GM23338 (cell line): ENCODE measurements around the gene NAALADL2. TPM values are rescaled to one million over a fixed set of nuclear protein-coding genes. Genes with fewer than 3 reads are reported as not detected.

Experiments used
- ATAC-seq: fragments of 200-7000 bp; cut with Tn5 transposase; 3 replicates; pipeline ENCODE4 v1.9.1; 2020
- DNase-seq: peaks from one replicate; pipeline ENCODE4 v3.0.0-alpha.2; 2015; ENCODE audit warnings: low spot score
- H2AFZ ChIP-seq: fragments of 200-600 bp; sonication (generic); 2 replicates; pipeline ENCODE4 v1.8.0; 2016; ENCODE audit warnings: antibody characterized with exemption, mild to moderate bottlenecking, moderate library complexity
- H3F3A ChIP-seq: fragments of 200-600 bp; sonication (generic); replicated peaks from 2 replicates; pipeline ENCODE4 v1.8.0; 2017; ENCODE audit warnings: antibody characterized with exemption, mixed run types, low read depth
- H3K27ac ChIP-seq: fragments of 200-600 bp; sonication (generic); 2 replicates; pipeline ENCODE4 v1.6.1; 2016; ENCODE audit warnings: low read depth
- H3K27me3 ChIP-seq: fragments of 200-600 bp; sonication (generic); 2 replicates; pipeline ENCODE4 v1.8.0; 2016; ENCODE audit warnings: mild to moderate bottlenecking, mixed run types, moderate library complexity; ENCODE audit not compliant: insufficient read depth
- H3K36me3 ChIP-seq: fragments of 200-600 bp; sonication (generic); 2 replicates; pipeline ENCODE4 v1.8.0; 2016; ENCODE audit warnings: mild to moderate bottlenecking; ENCODE audit not compliant: insufficient read depth
- H3K4me1 ChIP-seq: fragments of 200-600 bp; sonication (generic); 2 replicates; pipeline ENCODE4 v1.8.0; 2016; ENCODE audit warnings: mild to moderate bottlenecking, moderate library complexity; ENCODE audit not compliant: insufficient read depth
- H3K4me2 ChIP-seq: fragments of 200-600 bp; sonication (generic); 2 replicates; pipeline ENCODE4 v1.7.1; 2017; ENCODE audit warnings: mixed run types
- H3K4me3 ChIP-seq: fragments of 200-600 bp; sonication (generic); 2 replicates; pipeline ENCODE4 v1.6.1; 2016; ENCODE audit warnings: mixed run types
- H3K79me2 ChIP-seq: fragments of 200-600 bp; sonication (generic); replicated peaks from 2 replicates; pipeline ENCODE4 v1.8.0; 2017; ENCODE audit warnings: mild to moderate bottlenecking; ENCODE audit not compliant: insufficient read depth
- H3K9me2 ChIP-seq: fragments of 200-600 bp; sonication (generic); 2 replicates; pipeline ENCODE4 v1.8.0; 2017; ENCODE audit not compliant: insufficient read depth
- H4K20me1 ChIP-seq: fragments of 200-600 bp; sonication (generic); replicated peaks from 2 replicates; pipeline ENCODE4 v1.8.0; 2017; ENCODE audit warnings: mild to moderate bottlenecking; ENCODE audit not compliant: insufficient read depth
- H3K27ac Mint-ChIP-seq: 2 replicates; pipeline ENCODE4 v1.8.0; 2020; ENCODE audit warnings: inconsistent platforms, mild to moderate bottlenecking, moderate library complexity, mixed read lengths
- H3K27me3 Mint-ChIP-seq: 3 replicates; pipeline ENCODE4 v1.8.0; 2022; ENCODE audit warnings: low read depth, mild to moderate bottlenecking, moderate library complexity, mixed read lengths, inconsistent platforms; ENCODE audit not compliant: insufficient read depth, poor library complexity
- H3K36me3 Mint-ChIP-seq: 3 replicates; pipeline ENCODE4 v1.8.0; 2021; ENCODE audit warnings: low read depth, mild to moderate bottlenecking, inconsistent platforms, moderate library complexity, mixed read lengths
- H3K4me1 Mint-ChIP-seq: 3 replicates; pipeline ENCODE4 v1.8.0; 2020; ENCODE audit warnings: mild to moderate bottlenecking, inconsistent platforms, mixed read lengths
- H3K4me3 Mint-ChIP-seq: 3 replicates; pipeline ENCODE4 v1.8.0; 2021; ENCODE audit warnings: moderate library complexity, mild to moderate bottlenecking, inconsistent platforms, mixed read lengths
- H3K9me3 Mint-ChIP-seq: 3 replicates; pipeline ENCODE4 v1.8.0; 2020; ENCODE audit warnings: moderate library complexity, mild to moderate bottlenecking, inconsistent platforms, mixed read lengths
- CREB1 ChIP-seq: fragments of 250-450 bp; sonication (Bioruptor Pico); IDR thresholded peaks from 2 replicates; pipeline ENCODE4 v1.5.0; 2020; ENCODE audit warnings: low read depth, mild to moderate bottlenecking, moderate library complexity
- EZH2 ChIP-seq: fragments of 200-600 bp; sonication (generic); IDR thresholded peaks from one replicate; pipeline ENCODE4 v1.8.0; 2017; ENCODE audit warnings: antibody characterized with exemption, mild to moderate bottlenecking, low read depth; ENCODE audit not compliant: unreplicated experiment
- EZH2phosphoT487 ChIP-seq: fragments of 200-600 bp; sonication (generic); IDR thresholded peaks from one replicate; pipeline ENCODE4 v1.8.1; 2018; ENCODE audit warnings: antibody characterized with exemption; ENCODE audit not compliant: unreplicated experiment
- JUNB ChIP-seq: IDR thresholded peaks from one replicate; pipeline ENCODE4 v1.6.1; 2016; ENCODE audit warnings: antibody characterized with exemption; ENCODE audit not compliant: unreplicated experiment
- NANOG ChIP-seq: IDR thresholded peaks from 2 replicates; pipeline ENCODE4 v1.6.1; 2016; ENCODE audit warnings: antibody characterized with exemption, borderline replicate concordance
- POLR2AphosphoS5 ChIP-seq: IDR thresholded peaks from 2 replicates; pipeline ENCODE4 v1.6.1; 2016; ENCODE audit warnings: antibody characterized with exemption, low read depth
- STAT1 ChIP-seq: IDR thresholded peaks from one replicate; pipeline ENCODE4 v1.6.1; 2016; ENCODE audit warnings: antibody characterized with exemption; ENCODE audit not compliant: unreplicated experiment
- ZNF114 ChIP-seq: fragments of 250-450 bp; sonication (Bioruptor Pico); IDR thresholded peaks from 2 replicates; pipeline ENCODE4 v1.5.0; 2020; ENCODE audit warnings: mild to moderate bottlenecking, moderate library complexity
- ZNF331 ChIP-seq: fragments of 250-450 bp; sonication (Bioruptor Pico); IDR thresholded peaks from 2 replicates; pipeline ENCODE4 v1.5.0; 2020; ENCODE audit warnings: low read depth, mild to moderate bottlenecking, moderate library complexity
- polyA plus RNA-seq: library from polyadenylated mRNA; unstranded; fragments of >200 nt; fragmentation: Nextera tagmentation; extraction: Ambion mirVana; gene quantifications from 2 replicates; pipeline ENCODE4 v1.2.1, GENCODE V29; 2016
- total RNA-seq: library from RNA; depleted of rRNA; stranded (reverse); fragments of >200 nt; shearing (Covaris generic); gene quantifications from 2 replicates; pipeline ENCODE4 v1.2.3, GENCODE V29; 2014
- TF ChIP-seq, protein P1 (sequence below), 2 experiments: fragments of 200-600 bp in 1 of 2; sonication (generic) in 1 of 2; conservative IDR thresholded peaks; 2 replicates each; pipeline versions ENCODE4 v1.5.1 to v1.6.1; 2016 to 2017; ENCODE audit warnings: antibody characterized with exemption in 2 of 2, low read depth in 2 of 2, mild to moderate bottlenecking in 2 of 2, moderate library complexity in 1 of 2
- TF ChIP-seq, protein P2 (sequence below): fragments of 250-450 bp; sonication (Bioruptor Pico); IDR thresholded peaks from 2 replicates; pipeline ENCODE4 v1.5.0; 2020; ENCODE audit warnings: mild to moderate bottlenecking, moderate library complexity
- TF ChIP-seq, protein P3 (sequence below): IDR thresholded peaks from 2 replicates; pipeline ENCODE4 v1.6.1; 2016; ENCODE audit warnings: antibody characterized with exemption
- TF ChIP-seq, protein P4 (sequence below): IDR thresholded peaks from one replicate; pipeline ENCODE4 v1.6.1; 2018; ENCODE audit warnings: antibody characterized with exemption; ENCODE audit not compliant: unreplicated experiment

The NAALADL2 gene
- total and polyA plus RNA-seq, 2 experiments from 2014 or later: 1.6 to 2.6 TPM

DNA sequence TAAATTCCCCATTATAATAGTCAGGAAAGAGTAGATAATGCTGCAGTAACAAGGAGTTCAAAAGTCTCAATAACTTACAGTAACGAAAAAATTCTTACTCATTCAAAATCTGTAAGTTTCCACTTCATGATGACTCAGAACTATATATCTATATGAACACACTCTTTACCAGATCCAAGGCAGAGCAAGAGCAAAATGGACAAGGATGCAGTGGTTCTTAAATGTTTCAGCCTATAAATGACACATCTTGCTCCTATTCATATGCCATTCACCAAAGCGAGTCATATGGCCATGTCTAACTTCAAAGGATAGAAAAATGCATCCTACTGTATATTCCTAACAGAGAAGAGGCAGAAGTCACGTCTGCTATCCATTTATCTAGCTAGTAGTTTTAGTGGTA, 787.7 kb downstream of the NAALADL2 start:
- no peaks in the 10 kb centered on the region for H3K9me3 Mint-ChIP-seq
- ATAC-seq (no peak), DNase-seq (no peak)
- no peaks in the 10 kb centered on the region for H3K36me3 ChIP-seq
- no peaks in the 10 kb centered on the region for H3K79me2 ChIP-seq
- no peak overlapping the region for H3K27ac Mint-ChIP-seq
- H3K4me3 Mint-ChIP-seq: no peak overlapping the region
- H3K27me3 ChIP-seq: no peaks in the 10 kb centered on the region
- no peaks in the 10 kb centered on the region for H3K27me3 Mint-ChIP-seq
- no peak overlapping the region for H3K4me2 ChIP-seq
- H3K27ac ChIP-seq: no peak overlapping the region
- no peaks in the 10 kb centered on the region for H3K4me1 ChIP-seq
- no peak overlapping the region for H3K4me3 ChIP-seq
- no peak for TF ChIP-seq POLR2AphosphoS5
- no peak for TF ChIP-seq ZNF331
- TF ChIP-seq ZNF114: no peak
- TF ChIP-seq, protein P1, sequence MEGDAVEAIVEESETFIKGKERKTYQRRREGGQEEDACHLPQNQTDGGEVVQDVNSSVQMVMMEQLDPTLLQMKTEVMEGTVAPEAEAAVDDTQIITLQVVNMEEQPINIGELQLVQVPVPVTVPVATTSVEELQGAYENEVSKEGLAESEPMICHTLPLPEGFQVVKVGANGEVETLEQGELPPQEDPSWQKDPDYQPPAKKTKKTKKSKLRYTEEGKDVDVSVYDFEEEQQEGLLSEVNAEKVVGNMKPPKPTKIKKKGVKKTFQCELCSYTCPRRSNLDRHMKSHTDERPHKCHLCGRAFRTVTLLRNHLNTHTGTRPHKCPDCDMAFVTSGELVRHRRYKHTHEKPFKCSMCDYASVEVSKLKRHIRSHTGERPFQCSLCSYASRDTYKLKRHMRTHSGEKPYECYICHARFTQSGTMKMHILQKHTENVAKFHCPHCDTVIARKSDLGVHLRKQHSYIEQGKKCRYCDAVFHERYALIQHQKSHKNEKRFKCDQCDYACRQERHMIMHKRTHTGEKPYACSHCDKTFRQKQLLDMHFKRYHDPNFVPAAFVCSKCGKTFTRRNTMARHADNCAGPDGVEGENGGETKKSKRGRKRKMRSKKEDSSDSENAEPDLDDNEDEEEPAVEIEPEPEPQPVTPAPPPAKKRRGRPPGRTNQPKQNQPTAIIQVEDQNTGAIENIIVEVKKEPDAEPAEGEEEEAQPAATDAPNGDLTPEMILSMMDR (conservative IDR thresholded peaks at IDR 0.05; ENCODE audit: low read depth in 2 of 2): no peak
- TF ChIP-seq STAT1: no peak
- TF ChIP-seq EZH2phosphoT487: no peak
- no peak for TF ChIP-seq EZH2
- TF ChIP-seq, protein P2, sequence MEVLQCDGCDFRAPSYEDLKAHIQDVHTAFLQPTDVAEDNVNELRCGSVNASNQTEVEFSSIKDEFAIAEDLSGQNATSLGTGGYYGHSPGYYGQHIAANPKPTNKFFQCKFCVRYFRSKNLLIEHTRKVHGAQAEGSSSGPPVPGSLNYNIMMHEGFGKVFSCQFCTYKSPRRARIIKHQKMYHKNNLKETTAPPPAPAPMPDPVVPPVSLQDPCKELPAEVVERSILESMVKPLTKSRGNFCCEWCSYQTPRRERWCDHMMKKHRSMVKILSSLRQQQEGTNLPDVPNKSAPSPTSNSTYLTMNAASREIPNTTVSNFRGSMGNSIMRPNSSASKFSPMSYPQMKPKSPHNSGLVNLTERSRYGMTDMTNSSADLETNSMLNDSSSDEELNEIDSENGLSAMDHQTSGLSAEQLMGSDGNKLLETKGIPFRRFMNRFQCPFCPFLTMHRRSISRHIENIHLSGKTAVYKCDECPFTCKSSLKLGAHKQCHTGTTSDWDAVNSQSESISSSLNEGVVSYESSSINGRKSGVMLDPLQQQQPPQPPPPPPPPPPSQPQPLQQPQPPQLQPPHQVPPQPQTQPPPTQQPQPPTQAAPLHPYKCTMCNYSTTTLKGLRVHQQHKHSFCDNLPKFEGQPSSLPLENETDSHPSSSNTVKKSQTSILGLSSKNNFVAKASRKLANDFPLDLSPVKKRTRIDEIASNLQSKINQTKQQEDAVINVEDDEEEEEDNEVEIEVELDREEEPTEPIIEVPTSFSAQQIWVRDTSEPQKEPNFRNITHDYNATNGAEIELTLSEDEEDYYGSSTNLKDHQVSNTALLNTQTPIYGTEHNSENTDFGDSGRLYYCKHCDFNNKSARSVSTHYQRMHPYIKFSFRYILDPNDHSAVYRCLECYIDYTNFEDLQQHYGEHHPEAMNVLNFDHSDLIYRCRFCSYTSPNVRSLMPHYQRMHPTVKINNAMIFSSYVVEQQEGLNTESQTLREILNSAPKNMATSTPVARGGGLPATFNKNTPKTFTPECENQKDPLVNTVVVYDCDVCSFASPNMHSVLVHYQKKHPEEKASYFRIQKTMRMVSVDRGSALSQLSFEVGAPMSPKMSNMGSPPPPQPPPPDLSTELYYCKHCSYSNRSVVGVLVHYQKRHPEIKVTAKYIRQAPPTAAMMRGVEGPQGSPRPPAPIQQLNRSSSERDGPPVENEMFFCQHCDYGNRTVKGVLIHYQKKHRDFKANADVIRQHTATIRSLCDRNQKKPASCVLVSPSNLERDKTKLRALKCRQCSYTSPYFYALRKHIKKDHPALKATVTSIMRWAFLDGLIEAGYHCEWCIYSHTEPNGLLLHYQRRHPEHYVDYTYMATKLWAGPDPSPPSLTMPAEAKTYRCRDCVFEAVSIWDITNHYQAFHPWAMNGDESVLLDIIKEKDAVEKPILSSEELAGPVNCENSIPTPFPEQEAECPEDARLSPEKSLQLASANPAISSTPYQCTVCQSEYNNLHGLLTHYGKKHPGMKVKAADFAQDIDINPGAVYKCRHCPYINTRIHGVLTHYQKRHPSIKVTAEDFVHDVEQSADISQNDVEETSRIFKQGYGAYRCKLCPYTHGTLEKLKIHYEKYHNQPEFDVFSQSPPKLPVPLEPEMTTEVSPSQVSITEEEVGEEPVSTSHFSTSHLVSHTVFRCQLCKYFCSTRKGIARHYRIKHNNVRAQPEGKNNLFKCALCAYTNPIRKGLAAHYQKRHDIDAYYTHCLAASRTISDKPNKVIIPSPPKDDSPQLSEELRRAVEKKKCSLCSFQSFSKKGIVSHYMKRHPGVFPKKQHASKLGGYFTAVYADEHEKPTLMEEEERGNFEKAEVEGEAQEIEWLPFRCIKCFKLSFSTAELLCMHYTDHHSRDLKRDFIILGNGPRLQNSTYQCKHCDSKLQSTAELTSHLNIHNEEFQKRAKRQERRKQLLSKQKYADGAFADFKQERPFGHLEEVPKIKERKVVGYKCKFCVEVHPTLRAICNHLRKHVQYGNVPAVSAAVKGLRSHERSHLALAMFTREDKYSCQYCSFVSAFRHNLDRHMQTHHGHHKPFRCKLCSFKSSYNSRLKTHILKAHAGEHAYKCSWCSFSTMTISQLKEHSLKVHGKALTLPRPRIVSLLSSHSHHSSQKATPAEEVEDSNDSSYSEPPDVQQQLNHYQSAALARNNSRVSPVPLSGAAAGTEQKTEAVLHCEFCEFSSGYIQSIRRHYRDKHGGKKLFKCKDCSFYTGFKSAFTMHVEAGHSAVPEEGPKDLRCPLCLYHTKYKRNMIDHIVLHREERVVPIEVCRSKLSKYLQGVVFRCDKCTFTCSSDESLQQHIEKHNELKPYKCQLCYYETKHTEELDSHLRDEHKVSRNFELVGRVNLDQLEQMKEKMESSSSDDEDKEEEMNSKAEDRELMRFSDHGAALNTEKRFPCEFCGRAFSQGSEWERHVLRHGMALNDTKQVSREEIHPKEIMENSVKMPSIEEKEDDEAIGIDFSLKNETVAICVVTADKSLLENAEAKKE (CRISPR knock-in tag): no peak
- TF ChIP-seq NANOG: no peak
- no peak for TF ChIP-seq CREB1
- no peak for TF ChIP-seq JUNB
- TF ChIP-seq, protein P3, sequence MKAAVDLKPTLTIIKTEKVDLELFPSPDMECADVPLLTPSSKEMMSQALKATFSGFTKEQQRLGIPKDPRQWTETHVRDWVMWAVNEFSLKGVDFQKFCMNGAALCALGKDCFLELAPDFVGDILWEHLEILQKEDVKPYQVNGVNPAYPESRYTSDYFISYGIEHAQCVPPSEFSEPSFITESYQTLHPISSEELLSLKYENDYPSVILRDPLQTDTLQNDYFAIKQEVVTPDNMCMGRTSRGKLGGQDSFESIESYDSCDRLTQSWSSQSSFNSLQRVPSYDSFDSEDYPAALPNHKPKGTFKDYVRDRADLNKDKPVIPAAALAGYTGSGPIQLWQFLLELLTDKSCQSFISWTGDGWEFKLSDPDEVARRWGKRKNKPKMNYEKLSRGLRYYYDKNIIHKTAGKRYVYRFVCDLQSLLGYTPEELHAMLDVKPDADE: no peak
- TF ChIP-seq, protein P4, sequence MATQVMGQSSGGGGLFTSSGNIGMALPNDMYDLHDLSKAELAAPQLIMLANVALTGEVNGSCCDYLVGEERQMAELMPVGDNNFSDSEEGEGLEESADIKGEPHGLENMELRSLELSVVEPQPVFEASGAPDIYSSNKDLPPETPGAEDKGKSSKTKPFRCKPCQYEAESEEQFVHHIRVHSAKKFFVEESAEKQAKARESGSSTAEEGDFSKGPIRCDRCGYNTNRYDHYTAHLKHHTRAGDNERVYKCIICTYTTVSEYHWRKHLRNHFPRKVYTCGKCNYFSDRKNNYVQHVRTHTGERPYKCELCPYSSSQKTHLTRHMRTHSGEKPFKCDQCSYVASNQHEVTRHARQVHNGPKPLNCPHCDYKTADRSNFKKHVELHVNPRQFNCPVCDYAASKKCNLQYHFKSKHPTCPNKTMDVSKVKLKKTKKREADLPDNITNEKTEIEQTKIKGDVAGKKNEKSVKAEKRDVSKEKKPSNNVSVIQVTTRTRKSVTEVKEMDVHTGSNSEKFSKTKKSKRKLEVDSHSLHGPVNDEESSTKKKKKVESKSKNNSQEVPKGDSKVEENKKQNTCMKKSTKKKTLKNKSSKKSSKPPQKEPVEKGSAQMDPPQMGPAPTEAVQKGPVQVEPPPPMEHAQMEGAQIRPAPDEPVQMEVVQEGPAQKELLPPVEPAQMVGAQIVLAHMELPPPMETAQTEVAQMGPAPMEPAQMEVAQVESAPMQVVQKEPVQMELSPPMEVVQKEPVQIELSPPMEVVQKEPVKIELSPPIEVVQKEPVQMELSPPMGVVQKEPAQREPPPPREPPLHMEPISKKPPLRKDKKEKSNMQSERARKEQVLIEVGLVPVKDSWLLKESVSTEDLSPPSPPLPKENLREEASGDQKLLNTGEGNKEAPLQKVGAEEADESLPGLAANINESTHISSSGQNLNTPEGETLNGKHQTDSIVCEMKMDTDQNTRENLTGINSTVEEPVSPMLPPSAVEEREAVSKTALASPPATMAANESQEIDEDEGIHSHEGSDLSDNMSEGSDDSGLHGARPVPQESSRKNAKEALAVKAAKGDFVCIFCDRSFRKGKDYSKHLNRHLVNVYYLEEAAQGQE: no peak
- H3K4me1 Mint-ChIP-seq: no peaks in the 10 kb centered on the region
- no peaks in the 10 kb centered on the region; the same call in 1 of the 2 replicates for H3K9me2 ChIP-seq
- no peak overlapping the region for H2AFZ ChIP-seq
- no peaks in the 10 kb centered on the region for H3F3A ChIP-seq
- H3K36me3 Mint-ChIP-seq: no peaks in the 10 kb centered on the region
- no peaks in the 10 kb centered on the region for H4K20me1 ChIP-seq
